Activated naive CD8-positive, alpha-beta T cell treated with anti-CD3 and anti-CD28 coated beads, Interleukin-2, amount 10 ng/mL, durations not matched to agents 7 days and 5 days (primary cell): ENCODE data around the gene DNMT3A. TPM values are rescaled to one million over a fixed set of nuclear protein-coding genes. Genes with fewer than 3 reads are reported as not detected.

ENCODE experiments used
- ATAC-seq: fragments of 150-1000 bp; cut with Tn5 transposase; one replicate; pipeline ENCODE4 v1.10.0; 2021; ENCODE audit warnings: low read depth, moderate library complexity
- POLR2A ChIA-PET: fragments of 350-600 bp; sonication (Branson Sonifier 250); formaldehyde crosslinking; loops from one replicate; lab custom pipeline; 2021; ENCODE audit warnings: antibody characterized with exemption; lab: Charles Lee
- DNase-seq: peaks from one replicate; pipeline ENCODE4 v3.0.0; 2021
- H3K27ac Mint-ChIP-seq: one replicate; pipeline ENCODE4 v1.8.0; 2022; ENCODE audit warnings: mild to moderate bottlenecking, mixed read lengths
- H3K27me3 Mint-ChIP-seq: one replicate; pipeline ENCODE4 v1.8.0; 2022; ENCODE audit warnings: mild to moderate bottlenecking, moderate library complexity, mixed read lengths
- H3K36me3 Mint-ChIP-seq: one replicate; pipeline ENCODE4 v1.8.0; 2021; ENCODE audit warnings: mild to moderate bottlenecking, mixed read lengths
- H3K4me1 Mint-ChIP-seq: one replicate; pipeline ENCODE4 v1.8.0; 2021; ENCODE audit warnings: mixed read lengths
- H3K4me3 Mint-ChIP-seq: one replicate; pipeline ENCODE4 v1.8.0; 2022; ENCODE audit warnings: mild to moderate bottlenecking, moderate library complexity, mixed read lengths
- H3K9me3 Mint-ChIP-seq: one replicate; pipeline ENCODE4 v1.8.0; 2021; ENCODE audit warnings: mixed read lengths
- total RNA-seq, 2 experiments: library from RNA; stranded (reverse); gene quantifications; one replicate each; pipeline ENCODE4 v1.2.3, GENCODE V29; 2021

The DNMT3A gene
- total RNA-seq, 2 experiments from 2014 or later, result 76.7 to 84.7 TPM

GRCh38 chr2:25230948-25231311 lies 110.8 kb downstream of the DNMT3A start:
- peaks cover 18% of the 10 kb centered on the region for H3K36me3 Mint-ChIP-seq
- peaks cover 8% of the 10 kb centered on the region for H3K4me1 Mint-ChIP-seq
- H3K9me3 Mint-ChIP-seq, result no peaks in the 10 kb centered on the region
- no peaks in the 10 kb centered on the region for H3K27me3 Mint-ChIP-seq
- DNase-seq, result no peak
- ATAC-seq, result no peak
- no peak overlapping the region for H3K27ac Mint-ChIP-seq
- no peak overlapping the region for H3K4me3 Mint-ChIP-seq
- POLR2A ChIA-PET, result interaction anchor here (0.5 to 0.7 kb wide), 4 partner anchors 9 to 435 kb away, joined by 3 to 9 read pairs (median 4); no protein-coding TSS in a partner anchor

- H3K4me1 Mint-ChIP-seq, result peaks cover 8% of the 10 kb centered on the region
- POLR2A ChIA-PET, result interaction anchor here (0.5 to 0.7 kb wide), 4 partner anchors 9 to 435 kb away, joined by 3 to 6 read pairs (median 4); no protein-coding TSS in a partner anchor
Observed at GRCh38 chr2:25230198-25230947, 111.4 kb downstream of the DNMT3A start.

GRCh38 chr2:25229279-25230197 lies 112.2 kb downstream of the DNMT3A start:
- Mint-ChIP-seq H3K4me3 (no peak overlapping the region), H3K36me3 (peaks cover 11% of the 10 kb centered on the region), H3K27me3 (no peaks in the 10 kb centered on the region), H3K9me3 (no peaks in the 10 kb centered on the region), H3K27ac (no peak overlapping the region), H3K4me1 (peaks cover 8% of the 10 kb centered on the region)
- ATAC-seq (no peak), DNase-seq (no peak)
- POLR2A ChIA-PET, result no interaction called here

More at GRCh38 chr2:25230198-25230947, 111.4 kb downstream of the DNMT3A start:
- peaks cover 15% of the 10 kb centered on the region for H3K36me3 Mint-ChIP-seq
- H3K27me3 Mint-ChIP-seq, result no peaks in the 10 kb centered on the region
- DNase-seq, result no peak
- ATAC-seq, result no peak
- H3K9me3 Mint-ChIP-seq, result no peaks in the 10 kb centered on the region
- H3K4me3 Mint-ChIP-seq, result no peak overlapping the region
- no peak overlapping the region for H3K27ac Mint-ChIP-seq

- Mint-ChIP-seq H3K36me3 (peaks cover 7% of the 10 kb centered on the region), H3K27ac (no peak overlapping the region), H3K4me3 (no peak overlapping the region), H3K4me1 (peaks cover 6% of the 10 kb centered on the region), H3K27me3 (no peaks in the 10 kb centered on the region), H3K9me3 (no peaks in the 10 kb centered on the region)
- POLR2A ChIA-PET, result no interaction called here
- ATAC-seq, result peak; percentile 32
- DNase-seq, result no peak
Observed at GRCh38 chr2:25228848-25229278, 112.9 kb downstream of the DNMT3A start.

- H3K27me3 Mint-ChIP-seq, result no peaks in the 10 kb centered on the region
- POLR2A ChIA-PET, result interaction anchor here (0.8 kb wide), 1 partner anchor 11 kb away, joined by 4 read pairs; no protein-coding TSS in a partner anchor
- peaks cover 8% of the 10 kb centered on the region for H3K4me1 Mint-ChIP-seq
- no peak overlapping the region for H3K4me3 Mint-ChIP-seq
- no peak for ATAC-seq
- no peaks in the 10 kb centered on the region for H3K9me3 Mint-ChIP-seq
- no peak overlapping the region for H3K27ac Mint-ChIP-seq
- no peak for DNase-seq
- peaks cover 3% of the 10 kb centered on the region for H3K36me3 Mint-ChIP-seq
Observed at GRCh38 chr2:25227576-25227975, 114.1 kb downstream of the DNMT3A start.

- Mint-ChIP-seq H3K36me3 (no peaks in the 10 kb centered on the region), H3K27ac (no peak overlapping the region)
- POLR2A ChIA-PET, result interaction anchor here (0.8 kb wide), 1 partner anchor 11 kb away, joined by 4 read pairs; no protein-coding TSS in a partner anchor
Observed at GRCh38 chr2:25226827-25227226, 114.9 kb downstream of the DNMT3A start.

GRCh38 chr2:25222477-25223121 lies 119.1 kb downstream of the DNMT3A start:
- Mint-ChIP-seq H3K4me3 (no peak overlapping the region), H3K4me1 (peaks cover 10% of the 10 kb centered on the region), H3K36me3 (no peaks in the 10 kb centered on the region), H3K27me3 (no peaks in the 10 kb centered on the region), H3K9me3 (no peaks in the 10 kb centered on the region), H3K27ac (no peak overlapping the region)
- no peak for ATAC-seq
- POLR2A ChIA-PET, result no interaction called here
- DNase-seq, result no peak

More at GRCh38 chr2:25226827-25227226, 114.9 kb downstream of the DNMT3A start:
- ATAC-seq, result no peak
- H3K4me1 Mint-ChIP-seq, result peaks cover 10% of the 10 kb centered on the region
- no peaks in the 10 kb centered on the region for H3K9me3 Mint-ChIP-seq
- H3K4me3 Mint-ChIP-seq, result no peak overlapping the region
- no peaks in the 10 kb centered on the region for H3K27me3 Mint-ChIP-seq
- DNase-seq, result no peak

- H3K4me1 Mint-ChIP-seq, result peaks cover 7% of the 10 kb centered on the region
- H3K9me3 Mint-ChIP-seq, result no peaks in the 10 kb centered on the region
- no peaks in the 10 kb centered on the region for H3K36me3 Mint-ChIP-seq
- ATAC-seq (no peak), DNase-seq (no peak)
- no peaks in the 10 kb centered on the region for H3K27me3 Mint-ChIP-seq
- H3K4me3 Mint-ChIP-seq, result no peak overlapping the region
- POLR2A ChIA-PET, result no interaction called here
- H3K27ac Mint-ChIP-seq, result peak overlapping the region; percentile 56
Observed at GRCh38 chr2:25221579-25221978, 120.1 kb downstream of the DNMT3A start.

GRCh38 chr2:25220313-25220712 lies 121.4 kb downstream of the DNMT3A start:
- no peak for DNase-seq
- H3K27ac Mint-ChIP-seq, result no peak overlapping the region
- no peak for ATAC-seq
- no peak overlapping the region for H3K4me3 Mint-ChIP-seq
- H3K36me3 Mint-ChIP-seq, result no peaks in the 10 kb centered on the region
- H3K27me3 Mint-ChIP-seq, result no peaks in the 10 kb centered on the region
- no peaks in the 10 kb centered on the region for H3K9me3 Mint-ChIP-seq
- POLR2A ChIA-PET, result interaction anchor here (0.6 to 0.7 kb wide), 2 partner anchors 10 to 141 kb away, joined by 6 read pairs; no protein-coding TSS in a partner anchor
- peaks cover 8% of the 10 kb centered on the region for H3K4me1 Mint-ChIP-seq

GRCh38 chr2:25219621-25220020 lies 122.1 kb downstream of the DNMT3A start:
- H3K4me3 Mint-ChIP-seq, result no peak overlapping the region
- no peaks in the 10 kb centered on the region for H3K9me3 Mint-ChIP-seq
- no peak overlapping the region for H3K27ac Mint-ChIP-seq
- H3K4me1 Mint-ChIP-seq, result peaks cover 8% of the 10 kb centered on the region
- DNase-seq (no peak), ATAC-seq (no peak)
- POLR2A ChIA-PET, result interaction anchor here (0.6 kb wide), 1 partner anchor 142 kb away, joined by 6 read pairs; no protein-coding TSS in a partner anchor
- no peaks in the 10 kb centered on the region for H3K36me3 Mint-ChIP-seq
- H3K27me3 Mint-ChIP-seq, result no peaks in the 10 kb centered on the region

- Mint-ChIP-seq H3K27ac (no peak overlapping the region), H3K4me1 (peaks cover 8% of the 10 kb centered on the region), H3K27me3 (no peaks in the 10 kb centered on the region), H3K4me3 (no peak overlapping the region), H3K9me3 (no peaks in the 10 kb centered on the region), H3K36me3 (no peaks in the 10 kb centered on the region)
- POLR2A ChIA-PET, result no interaction called here
- no peak for DNase-seq
- no peak for ATAC-seq
Observed at GRCh38 chr2:25218100-25218499, 123.6 kb downstream of the DNMT3A start.

GRCh38 chr2:25215948-25216679 lies 125.6 kb downstream of the DNMT3A start:
- POLR2A ChIA-PET, result interaction anchor here (0.6 to 2.1 kb wide), 5 partner anchors 9 to 57 kb away, joined by 3 to 7 read pairs (median 4); no protein-coding TSS in a partner anchor
- Mint-ChIP-seq H3K9me3 (no peaks in the 10 kb centered on the region), H3K36me3 (no peaks in the 10 kb centered on the region), H3K4me1 (peaks cover 6% of the 10 kb centered on the region), H3K4me3 (peak overlapping the region; percentile 75), H3K27me3 (no peaks in the 10 kb centered on the region), H3K27ac (peak overlapping the region; percentile 63)
- ATAC-seq (peak; percentile 97), DNase-seq (peak; percentile 97)
